OCI-LY7 (cell line): ENCODE data around the gene KCNIP3. TPM values are rescaled to one million over a fixed set of nuclear protein-coding genes. Genes with fewer than 3 reads are reported as not detected.

Source experiments
- BruUV-seq: library from RNA; stranded (reverse); fragments of 400-500 nt; replicated peaks from 2 replicates; lab custom pipeline; 2021; lab: Mats Ljungman, UMichigan
- CTCF ChIA-PET: fragments of 300-600 bp; sonication (Branson Sonifier 250); formaldehyde crosslinking; loops from one replicate; lab custom pipeline; 2022; ENCODE audit warnings: antibody characterized with exemption; ENCODE audit not compliant: unreplicated experiment; lab: Charles Lee
- POLR2A ChIA-PET: fragments of 300-600 bp; sonication (Branson Sonifier 250); formaldehyde crosslinking; loops from one replicate; lab custom pipeline; 2022; ENCODE audit warnings: antibody characterized with exemption; lab: Charles Lee
- DNase-seq: peaks from one replicate; pipeline ENCODE4 v3.0.0-alpha.2; 2015; ENCODE audit warnings: low spot score
- H2AFZ ChIP-seq: fragments of 200-600 bp; sonication (generic), shearing (Covaris generic); 2 replicates; pipeline ENCODE4 v1.6.1; 2014; ENCODE audit warnings: mild to moderate bottlenecking, antibody characterized with exemption, low read length, moderate library complexity
- H3K27ac ChIP-seq: fragments of 200-600 bp; sonication (generic); 2 replicates; pipeline ENCODE4 v1.5.1; 2014; ENCODE audit warnings: mixed run types, low read depth, mild to moderate bottlenecking, moderate library complexity, low read length, inconsistent platforms; ENCODE audit not compliant: poor library complexity, severe bottlenecking
- H3K36me3 ChIP-seq: fragments of 200-600 bp; sonication (generic); 2 replicates; pipeline ENCODE4 v1.6.1; 2014; ENCODE audit warnings: mild to moderate bottlenecking, antibody characterized with exemption, low read length, moderate library complexity, mixed read lengths; ENCODE audit not compliant: insufficient read depth
- H3K4me1 ChIP-seq: fragments of 200-600 bp; sonication (generic); 2 replicates; pipeline ENCODE4 v1.5.1; 2014; ENCODE audit warnings: mild to moderate bottlenecking, low read length; ENCODE audit not compliant: insufficient read depth, poor library complexity, severe bottlenecking
- H3K4me2 ChIP-seq: fragments of 200-600 bp; sonication (generic); 2 replicates; pipeline ENCODE4 v1.6.1; 2014; ENCODE audit warnings: mild to moderate bottlenecking, low read length
- H3K4me3 ChIP-seq: fragments of 200-600 bp; sonication (generic); 2 replicates; pipeline ENCODE4 v1.5.1; 2014; ENCODE audit warnings: mild to moderate bottlenecking, low read depth, low read length; ENCODE audit not compliant: poor library complexity, severe bottlenecking
- H3K79me2 ChIP-seq: fragments of 200-600 bp; sonication (generic); 2 replicates; pipeline ENCODE4 v1.6.1; 2016; ENCODE audit warnings: low read depth, mild to moderate bottlenecking, low read length, moderate library complexity, mixed read lengths; ENCODE audit not compliant: insufficient read depth
- H3K9me2 ChIP-seq: fragments of 200-600 bp; sonication (generic); 2 replicates; pipeline ENCODE4 v1.6.1; 2016; ENCODE audit warnings: mild to moderate bottlenecking, low read length, mixed read lengths; ENCODE audit not compliant: insufficient read depth
- H3K9me3 ChIP-seq: fragments of 200-600 bp; sonication (generic); 2 replicates; pipeline ENCODE4 v1.6.1; 2014; ENCODE audit warnings: mild to moderate bottlenecking, mixed run types, low read length, mixed read lengths
- H4K20me1 ChIP-seq: fragments of 200-600 bp; sonication (generic); 2 replicates; pipeline ENCODE4 v1.6.1; 2014; ENCODE audit warnings: mild to moderate bottlenecking, antibody characterized with exemption, low read length, moderate library complexity, mixed read lengths; ENCODE audit not compliant: insufficient read depth
- EZH2phosphoT487 ChIP-seq: fragments of 200-600 bp; sonication (generic); IDR thresholded peaks from 2 replicates; pipeline ENCODE4 v1.6.1; 2018; ENCODE audit warnings: low read depth, borderline replicate concordance, mild to moderate bottlenecking, mixed run types, antibody characterized with exemption, low read length, moderate library complexity, mixed read lengths
- intact Hi-C: fragments of 100-400 bp; cut with micrococcal nuclease; formaldehyde crosslinking; loops from one replicate; pipeline ENCODE4 v1.10.0; 2022; ENCODE audit not compliant: unreplicated experiment
- total RNA-seq, 2 experiments: library from RNA; depleted of rRNA in 1 of 2; stranded (reverse); fragments of >200 nt in 1 of 2; shearing (Covaris generic) in 1 of 2; gene quantifications; 2 replicates each; pipeline ENCODE4 v1.2.3, GENCODE V29; 2014 to 2022
- TF ChIP-seq, protein P1 (sequence below): fragments of 200-600 bp; sonication (generic); conservative IDR thresholded peaks from 2 replicates; pipeline ENCODE4 v1.5.1; 2014; ENCODE audit warnings: mild to moderate bottlenecking, antibody characterized with exemption, low read length, moderate library complexity, mixed read lengths

Gene KCNIP3
- total RNA-seq, 2 experiments from 2014 or later = not detected

DNA sequence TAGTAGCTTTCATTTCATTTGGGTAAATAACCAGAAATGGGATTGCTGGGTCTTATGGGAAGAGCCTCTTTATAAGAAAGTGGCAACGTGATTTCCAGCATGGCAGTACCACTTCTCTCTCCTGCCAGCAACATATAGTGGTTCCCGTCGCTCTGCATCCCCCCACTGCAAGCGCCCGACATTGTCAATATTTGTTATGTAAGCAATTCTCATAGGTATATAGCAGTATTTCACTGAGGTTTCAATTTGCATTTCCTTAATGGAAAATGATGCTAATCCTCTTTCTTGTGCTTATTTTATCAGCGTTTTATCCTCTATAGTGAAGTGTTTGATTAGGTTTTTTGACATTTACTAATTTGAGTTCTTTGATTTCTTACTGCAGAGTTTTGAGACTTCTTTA lies 69.4 kb downstream of the KCNIP3 start:
- H2AFZ ChIP-seq = no peak overlapping the region
- intact Hi-C loops = no loop called here
- H3K27ac ChIP-seq = no peak overlapping the region
- no peaks in the 10 kb centered on the region for H3K9me2 ChIP-seq
- BruUV-seq = no TSS peak
- POLR2A ChIA-PET = no interaction called here
- H4K20me1 ChIP-seq = no peaks in the 10 kb centered on the region
- H3K36me3 ChIP-seq = no peaks in the 10 kb centered on the region
- CTCF ChIA-PET = no interaction called here
- no peaks in the 10 kb centered on the region for H3K9me3 ChIP-seq
- TF ChIP-seq, protein P1, sequence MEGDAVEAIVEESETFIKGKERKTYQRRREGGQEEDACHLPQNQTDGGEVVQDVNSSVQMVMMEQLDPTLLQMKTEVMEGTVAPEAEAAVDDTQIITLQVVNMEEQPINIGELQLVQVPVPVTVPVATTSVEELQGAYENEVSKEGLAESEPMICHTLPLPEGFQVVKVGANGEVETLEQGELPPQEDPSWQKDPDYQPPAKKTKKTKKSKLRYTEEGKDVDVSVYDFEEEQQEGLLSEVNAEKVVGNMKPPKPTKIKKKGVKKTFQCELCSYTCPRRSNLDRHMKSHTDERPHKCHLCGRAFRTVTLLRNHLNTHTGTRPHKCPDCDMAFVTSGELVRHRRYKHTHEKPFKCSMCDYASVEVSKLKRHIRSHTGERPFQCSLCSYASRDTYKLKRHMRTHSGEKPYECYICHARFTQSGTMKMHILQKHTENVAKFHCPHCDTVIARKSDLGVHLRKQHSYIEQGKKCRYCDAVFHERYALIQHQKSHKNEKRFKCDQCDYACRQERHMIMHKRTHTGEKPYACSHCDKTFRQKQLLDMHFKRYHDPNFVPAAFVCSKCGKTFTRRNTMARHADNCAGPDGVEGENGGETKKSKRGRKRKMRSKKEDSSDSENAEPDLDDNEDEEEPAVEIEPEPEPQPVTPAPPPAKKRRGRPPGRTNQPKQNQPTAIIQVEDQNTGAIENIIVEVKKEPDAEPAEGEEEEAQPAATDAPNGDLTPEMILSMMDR = no peak
- TF ChIP-seq EZH2phosphoT487 = no peak
- H3K4me1 ChIP-seq = no peaks in the 10 kb centered on the region
- no peak for DNase-seq
- H3K4me2 ChIP-seq = no peak overlapping the region
- H3K79me2 ChIP-seq = no peaks in the 10 kb centered on the region
- H3K4me3 ChIP-seq = no peak overlapping the region

DNA sequence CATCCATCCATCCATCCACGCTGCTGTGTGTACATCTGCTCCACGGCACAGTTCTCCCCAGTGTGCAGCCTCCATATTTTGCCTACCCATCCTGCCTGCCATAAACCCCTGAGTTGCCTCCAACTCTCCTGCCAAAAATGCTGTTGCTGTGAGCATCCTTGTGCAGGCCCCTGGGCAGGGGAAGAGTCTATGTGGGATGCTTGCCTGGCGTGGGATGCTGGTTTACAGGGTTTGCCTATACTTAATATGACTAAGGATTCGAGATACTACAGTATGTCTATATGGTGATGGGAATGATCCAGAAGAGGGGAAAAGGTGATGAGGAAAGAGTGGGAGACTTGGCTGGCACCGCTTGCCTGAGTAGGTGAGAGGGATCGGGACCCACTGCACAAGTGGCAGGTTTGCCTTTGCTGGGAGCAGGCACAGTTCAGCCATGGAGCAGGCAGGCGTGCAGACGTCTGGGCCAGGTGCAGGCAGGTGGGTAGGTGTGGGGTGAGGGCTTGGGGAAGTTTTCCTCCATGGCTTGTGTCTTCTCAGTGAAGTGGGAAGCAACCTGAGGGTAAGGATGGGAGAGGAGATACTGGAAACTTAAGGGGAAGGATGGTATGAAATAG lies 75.2 kb downstream of the KCNIP3 start:
- Histone ChIP-seq H3K4me1 (no peaks in the 10 kb centered on the region), H3K36me3 (no peaks in the 10 kb centered on the region), H2AFZ (no peak overlapping the region), H4K20me1 (no peaks in the 10 kb centered on the region), H3K27ac (no peak overlapping the region), H3K4me2 (no peak overlapping the region), H3K9me2 (no peaks in the 10 kb centered on the region), H3K4me3 (no peak overlapping the region), H3K9me3 (no peaks in the 10 kb centered on the region), H3K79me2 (no peaks in the 10 kb centered on the region)
- ChIA-PET CTCF (no interaction called here), POLR2A (no interaction called here)
- TF ChIP-seq, protein P1 = no peak
- TF ChIP-seq EZH2phosphoT487 = no peak
- intact Hi-C loops = loop anchor here (2.0 kb wide), 1 partner anchor 20 kb away; no protein-coding TSS in a partner anchor
- no peak for DNase-seq
- no TSS peak for BruUV-seq

DNA sequence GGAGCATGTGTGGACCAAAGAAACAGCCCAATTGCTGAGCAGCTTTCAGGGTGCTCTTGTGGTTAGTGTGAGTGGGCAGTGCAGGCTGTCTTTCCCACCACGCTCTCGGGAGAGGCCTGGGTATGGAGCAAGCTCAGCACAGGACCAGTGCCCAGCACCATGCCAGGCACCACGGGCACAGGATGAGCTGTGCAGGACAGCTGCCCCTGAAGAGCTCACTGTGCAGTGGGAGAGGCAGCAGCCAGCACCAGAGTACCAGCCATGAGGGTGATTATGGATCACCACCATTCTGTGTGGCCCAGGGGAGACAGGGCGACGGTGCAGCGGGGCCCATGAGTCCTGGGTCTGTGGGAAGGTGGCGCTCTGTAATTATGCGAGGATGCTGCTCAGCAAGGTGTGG lies 75.7 kb downstream of the KCNIP3 start:
- intact Hi-C loops = loop anchor here (2.0 kb wide), 1 partner anchor 20 kb away; no protein-coding TSS in a partner anchor
- Histone ChIP-seq H3K36me3 (no peaks in the 10 kb centered on the region), H3K4me3 (no peak overlapping the region), H3K9me3 (no peaks in the 10 kb centered on the region), H3K27ac (no peak overlapping the region), H3K4me2 (no peak overlapping the region), H3K79me2 (no peaks in the 10 kb centered on the region), H4K20me1 (no peaks in the 10 kb centered on the region), H3K9me2 (no peaks in the 10 kb centered on the region), H3K4me1 (no peaks in the 10 kb centered on the region), H2AFZ (no peak overlapping the region)
- no TSS peak for BruUV-seq
- CTCF ChIA-PET = no interaction called here
- no peak for DNase-seq
- POLR2A ChIA-PET = no interaction called here
- no peak for TF ChIP-seq EZH2phosphoT487
- TF ChIP-seq, protein P1 = no peak
